Measurements from ENCODE around the gene AP5M1. TPM values are rescaled to one million over a fixed set of nuclear protein-coding genes. Genes with fewer than 3 reads are reported as not detected.

Gene AP5M1
- total RNA-seq: 7.3 and 18.1 TPM in 2 replicates

GRCh38 chr14:57268161-57269069 lies at the start of gene AP5M1, which contains the start of gene EXOC5:
TSS of gene AP5M1 (plus strand) at chr14:57268971. CDS start at chr14:57269315, 344 bp downstream.
TSS of gene EXOC5 (minus strand) at chr14:57268905. CDS start at chr14:57268648, 257 bp downstream.

Other genes with a start within 250 kb of the AP5M1 start
- 30.7 and 40.8 TPM in 2 replicates for gene EXOC5, start 66 bp upstream of the AP5M1 start, total RNA-seq
- gene NAA30, start 121.6 kb downstream of the AP5M1 start, total RNA-seq: 10.1 and 12.3 TPM in 2 replicates
- gene CCDC198, start 224.9 kb downstream of the AP5M1 start, total RNA-seq: not detected in 2 replicates